WTC11 (cell line): ENCODE data around the gene TRAF7.

Experiments
- ZNF423 ChIP-seq: fragments of 250-450 bp; sonication (Bioruptor Pico); IDR thresholded peaks from 2 replicates; pipeline ENCODE4 v2.1.2; 2022; ENCODE audit warnings: mild to moderate bottlenecking, moderate library complexity
- TF ChIP-seq, protein P1 (sequence below): fragments of 200-600 bp; IDR thresholded peaks from 2 replicates; pipeline ENCODE4 v1.8.0; 2022; ENCODE audit warnings: antibody characterized with exemption
- TF ChIP-seq, protein P2 (sequence below): sonication (generic); formaldehyde crosslinking; IDR thresholded peaks from 2 replicates; pipeline ENCODE4 v1.8.0; 2023; ENCODE audit warnings: missing genetic modification reagents
- TF ChIP-seq, protein P3 (sequence below): sonication (generic); formaldehyde crosslinking; IDR thresholded peaks from 2 replicates; pipeline ENCODE4 v1.8.0; 2022; ENCODE audit warnings: mild to moderate bottlenecking, missing genetic modification reagents

DNA sequence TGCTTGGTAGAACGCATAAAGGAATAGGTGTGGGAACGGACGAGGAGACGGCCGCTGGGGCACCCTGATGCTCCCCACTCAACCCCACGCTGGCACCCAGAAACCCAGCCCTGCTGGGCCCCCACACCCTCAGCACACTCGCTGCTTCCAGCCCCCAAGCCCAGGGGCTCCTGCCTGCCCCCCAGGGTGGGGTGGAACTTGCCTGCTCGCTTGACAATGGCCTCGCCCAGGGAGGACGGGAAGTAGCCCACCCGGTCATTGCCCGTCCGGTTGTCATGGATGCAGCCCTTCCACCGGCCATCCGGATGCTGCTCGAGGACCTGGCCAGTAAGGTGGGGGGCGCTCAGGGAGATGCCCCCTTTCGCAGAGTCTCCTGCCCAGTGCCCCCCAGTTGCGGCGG lies 30.9 kb downstream of the TRAF7 start:
- TF ChIP-seq, protein P1, sequence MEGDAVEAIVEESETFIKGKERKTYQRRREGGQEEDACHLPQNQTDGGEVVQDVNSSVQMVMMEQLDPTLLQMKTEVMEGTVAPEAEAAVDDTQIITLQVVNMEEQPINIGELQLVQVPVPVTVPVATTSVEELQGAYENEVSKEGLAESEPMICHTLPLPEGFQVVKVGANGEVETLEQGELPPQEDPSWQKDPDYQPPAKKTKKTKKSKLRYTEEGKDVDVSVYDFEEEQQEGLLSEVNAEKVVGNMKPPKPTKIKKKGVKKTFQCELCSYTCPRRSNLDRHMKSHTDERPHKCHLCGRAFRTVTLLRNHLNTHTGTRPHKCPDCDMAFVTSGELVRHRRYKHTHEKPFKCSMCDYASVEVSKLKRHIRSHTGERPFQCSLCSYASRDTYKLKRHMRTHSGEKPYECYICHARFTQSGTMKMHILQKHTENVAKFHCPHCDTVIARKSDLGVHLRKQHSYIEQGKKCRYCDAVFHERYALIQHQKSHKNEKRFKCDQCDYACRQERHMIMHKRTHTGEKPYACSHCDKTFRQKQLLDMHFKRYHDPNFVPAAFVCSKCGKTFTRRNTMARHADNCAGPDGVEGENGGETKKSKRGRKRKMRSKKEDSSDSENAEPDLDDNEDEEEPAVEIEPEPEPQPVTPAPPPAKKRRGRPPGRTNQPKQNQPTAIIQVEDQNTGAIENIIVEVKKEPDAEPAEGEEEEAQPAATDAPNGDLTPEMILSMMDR: no peak
- TF ChIP-seq ZNF423 (CRISPR knock-in tag): no peak
- TF ChIP-seq, protein P2, sequence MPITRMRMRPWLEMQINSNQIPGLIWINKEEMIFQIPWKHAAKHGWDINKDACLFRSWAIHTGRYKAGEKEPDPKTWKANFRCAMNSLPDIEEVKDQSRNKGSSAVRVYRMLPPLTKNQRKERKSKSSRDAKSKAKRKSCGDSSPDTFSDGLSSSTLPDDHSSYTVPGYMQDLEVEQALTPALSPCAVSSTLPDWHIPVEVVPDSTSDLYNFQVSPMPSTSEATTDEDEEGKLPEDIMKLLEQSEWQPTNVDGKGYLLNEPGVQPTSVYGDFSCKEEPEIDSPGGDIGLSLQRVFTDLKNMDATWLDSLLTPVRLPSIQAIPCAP (CRISPR knock-in tag): no peak
- TF ChIP-seq, protein P3, sequence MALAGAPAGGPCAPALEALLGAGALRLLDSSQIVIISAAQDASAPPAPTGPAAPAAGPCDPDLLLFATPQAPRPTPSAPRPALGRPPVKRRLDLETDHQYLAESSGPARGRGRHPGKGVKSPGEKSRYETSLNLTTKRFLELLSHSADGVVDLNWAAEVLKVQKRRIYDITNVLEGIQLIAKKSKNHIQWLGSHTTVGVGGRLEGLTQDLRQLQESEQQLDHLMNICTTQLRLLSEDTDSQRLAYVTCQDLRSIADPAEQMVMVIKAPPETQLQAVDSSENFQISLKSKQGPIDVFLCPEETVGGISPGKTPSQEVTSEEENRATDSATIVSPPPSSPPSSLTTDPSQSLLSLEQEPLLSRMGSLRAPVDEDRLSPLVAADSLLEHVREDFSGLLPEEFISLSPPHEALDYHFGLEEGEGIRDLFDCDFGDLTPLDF (CRISPR knock-in tag): no peak
